ENCODE measurements around the gene GRAMD1A.

- TF ChIP-seq CTCF (IDR thresholded peaks at IDR 0.05) (no peak), POLR2AphosphoS5 (IDR thresholded peaks at IDR 0.05) (no peak), POLR2A (IDR thresholded peaks at IDR 0.05) (no peak)
Observed at GRCh38 chr19:34959021-34959420, 41.1 kb upstream of the GRAMD1A start.

Measured in breast epithelium (tissue), 3 donors.